HEK293 (cell line): ENCODE data around the gene CLTC.

Experiments
- ATF2 ChIP-seq: fragments of 450-650 bp; formaldehyde crosslinking; IDR thresholded peaks from 2 replicates; pipeline ENCODE4 v1.5.1; 2016; ENCODE audit warnings: missing biosample characterization, missing genetic modification characterization, low read depth
- OVOL3 ChIP-seq: fragments of 450-650 bp; formaldehyde crosslinking; IDR thresholded peaks from 2 replicates; pipeline ENCODE4 v1.5.1; 2016; ENCODE audit warnings: missing biosample characterization, missing genetic modification characterization
- TRIM28 ChIP-seq: IDR thresholded peaks from 2 replicates; pipeline ENCODE4 v1.6.1; 2011; ENCODE audit warnings: low read length, control low read depth, borderline replicate concordance
- ZBTB11 ChIP-seq: fragments of 450-650 bp; formaldehyde crosslinking; conservative IDR thresholded peaks from 2 replicates; pipeline ENCODE4 v1.5.1; 2016; ENCODE audit warnings: low read depth, missing biosample characterization, missing genetic modification characterization
- ZBTB21 ChIP-seq: fragments of 450-650 bp; formaldehyde crosslinking; IDR thresholded peaks from 2 replicates; pipeline ENCODE4 v1.5.1; 2017; ENCODE audit warnings: missing biosample characterization, missing genetic modification characterization
- ZBTB8A ChIP-seq: fragments of 450-650 bp; formaldehyde crosslinking; IDR thresholded peaks from 2 replicates; pipeline ENCODE4 v1.5.1; 2016; ENCODE audit warnings: missing biosample characterization, missing genetic modification characterization
- ZNF48 ChIP-seq: fragments of 450-650 bp; formaldehyde crosslinking; IDR thresholded peaks from 2 replicates; pipeline ENCODE4 v1.5.1; 2016; ENCODE audit warnings: missing biosample characterization, missing genetic modification characterization
- ZNF670 ChIP-seq: fragments of 450-650 bp; formaldehyde crosslinking; IDR thresholded peaks from 2 replicates; pipeline ENCODE4 v1.5.1; 2016; ENCODE audit warnings: missing biosample characterization, missing genetic modification characterization, low read depth
- ZNF701 ChIP-seq: fragments of 450-650 bp; formaldehyde crosslinking; IDR thresholded peaks from 2 replicates; pipeline ENCODE4 v1.5.1; 2016; ENCODE audit warnings: missing biosample characterization, missing genetic modification characterization

GRCh38 chr17:59675231-59675630, 55.5 kb downstream of the CLTC start:
- TF ChIP-seq ZBTB11 (tag by site-specific recombination) (no peak), ZNF701 (tag by site-specific recombination) (no peak), ATF2 (tag by site-specific recombination) (no peak), OVOL3 (tag by site-specific recombination) (no peak), TRIM28 (no peak), ZNF48 (tag by site-specific recombination) (no peak), ZNF670 (tag by site-specific recombination) (no peak), ZBTB8A (tag by site-specific recombination) (no peak), ZBTB21 (tag by site-specific recombination) (no peak)
